ENCODE measurements around the gene DNAI2. TPM values are rescaled to one million over a fixed set of nuclear protein-coding genes. Genes with fewer than 3 reads are reported as not detected.

Gene DNAI2
- total and polyA plus RNA-seq, 4 donors: 4.1 to 14.2 (median 6.7) TPM

DNA sequence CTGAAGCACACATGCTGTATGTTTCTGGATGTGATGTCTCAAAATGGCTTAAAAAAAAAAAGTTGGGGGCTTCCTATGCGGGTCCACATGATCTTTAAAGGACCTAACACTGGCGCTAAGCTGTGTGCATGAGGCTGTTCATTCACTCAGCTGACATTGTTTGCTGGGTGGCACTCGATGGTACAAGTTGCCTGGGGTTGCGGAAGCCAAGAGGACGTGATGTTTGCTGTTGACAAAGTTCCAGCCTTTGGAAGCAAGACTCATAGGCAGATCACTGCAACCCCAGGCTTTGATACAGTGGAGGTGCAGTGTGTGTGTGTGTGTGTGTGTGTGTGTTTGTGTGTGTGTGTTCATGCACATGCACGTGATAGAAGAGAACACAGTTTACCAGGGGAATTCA lies 29.5 kb upstream of the DNAI2 start:
- H3K36me3 ChIP-seq (ENCODE audit: control insufficient read depth in 4 of 4, insufficient read depth in 4 of 4, low read length in 4 of 4): peaks cover 0 to 1% (median 0%) of the 10 kb centered on the region in 4 donors
- WGBS, 2 donors: 69 to 77% methylated on average over 6 of the region's 6 CpGs
- peaks cover 0 to 23% (median 5%) of the 10 kb centered on the region in 5 donors for H3K4me1 ChIP-seq (ENCODE audit: control insufficient read depth in 5 of 5, insufficient read depth in 5 of 5, low read length in 5 of 5)
- H3K9ac ChIP-seq (ENCODE audit: insufficient read depth in 1 of 2, low read length in 2 of 2): no peak overlapping the region
- no peak overlapping the region for H3K27ac ChIP-seq (ENCODE audit: low read depth in 1 of 2, low read length in 1 of 2)
- H3K4me3 ChIP-seq: no peak overlapping the region
- TF ChIP-seq, protein P1, sequence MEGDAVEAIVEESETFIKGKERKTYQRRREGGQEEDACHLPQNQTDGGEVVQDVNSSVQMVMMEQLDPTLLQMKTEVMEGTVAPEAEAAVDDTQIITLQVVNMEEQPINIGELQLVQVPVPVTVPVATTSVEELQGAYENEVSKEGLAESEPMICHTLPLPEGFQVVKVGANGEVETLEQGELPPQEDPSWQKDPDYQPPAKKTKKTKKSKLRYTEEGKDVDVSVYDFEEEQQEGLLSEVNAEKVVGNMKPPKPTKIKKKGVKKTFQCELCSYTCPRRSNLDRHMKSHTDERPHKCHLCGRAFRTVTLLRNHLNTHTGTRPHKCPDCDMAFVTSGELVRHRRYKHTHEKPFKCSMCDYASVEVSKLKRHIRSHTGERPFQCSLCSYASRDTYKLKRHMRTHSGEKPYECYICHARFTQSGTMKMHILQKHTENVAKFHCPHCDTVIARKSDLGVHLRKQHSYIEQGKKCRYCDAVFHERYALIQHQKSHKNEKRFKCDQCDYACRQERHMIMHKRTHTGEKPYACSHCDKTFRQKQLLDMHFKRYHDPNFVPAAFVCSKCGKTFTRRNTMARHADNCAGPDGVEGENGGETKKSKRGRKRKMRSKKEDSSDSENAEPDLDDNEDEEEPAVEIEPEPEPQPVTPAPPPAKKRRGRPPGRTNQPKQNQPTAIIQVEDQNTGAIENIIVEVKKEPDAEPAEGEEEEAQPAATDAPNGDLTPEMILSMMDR (IDR thresholded peaks at IDR 0.05; ENCODE audit: control extremely low read depth, extremely low read depth): no peak
- ATAC-seq (ENCODE audit: insufficient read depth, low FRiP score) (no peak), DNase-seq (peak in 1 of 3 donors; percentile 46)
- H3K27me3 ChIP-seq (ENCODE audit: control insufficient read depth in 3 of 3, insufficient read depth in 3 of 3, low read length in 2 of 3): no peaks in the 10 kb centered on the region
- H3K9me3 ChIP-seq (ENCODE audit: control insufficient read depth in 4 of 4, insufficient read depth in 3 of 4, low read length in 3 of 4): no peaks in the 10 kb centered on the region

DNA sequence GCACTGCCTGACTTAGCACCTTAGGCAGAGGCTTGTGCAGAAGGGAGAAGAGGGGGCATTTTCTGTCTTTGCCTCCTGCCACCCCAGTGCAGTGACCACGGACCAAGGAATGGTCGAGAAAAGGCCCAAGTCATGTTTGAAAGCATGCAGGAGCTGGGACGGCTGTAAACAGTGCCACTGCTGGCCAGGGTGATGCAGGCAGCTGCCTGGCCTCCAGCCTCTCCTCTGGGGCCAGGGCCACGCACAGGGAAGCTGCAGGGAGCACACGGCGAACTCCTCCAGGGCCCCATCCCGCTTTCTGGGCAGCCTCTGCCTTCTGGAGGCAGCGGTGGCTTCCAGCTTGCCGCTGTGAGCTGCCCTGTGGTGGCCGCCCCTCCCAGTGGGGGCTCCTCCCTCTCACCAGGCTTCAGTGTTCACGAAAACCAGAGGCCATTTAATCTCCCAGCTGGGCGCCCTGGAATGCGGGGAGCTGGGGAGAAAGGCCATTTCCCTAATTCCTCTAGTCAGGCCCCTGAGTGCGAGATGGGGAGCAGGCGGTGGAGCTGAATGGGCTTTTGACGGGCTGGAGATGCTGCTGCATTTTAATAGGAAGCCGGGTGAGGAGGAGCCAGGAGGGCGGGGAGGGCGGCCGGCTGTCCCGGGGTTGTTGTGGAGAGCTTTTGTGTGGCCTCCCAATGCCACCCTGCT lies 28.7 kb upstream of the DNAI2 start:
- peaks cover 0 to 1% (median 0%) of the 10 kb centered on the region in 4 donors for H3K36me3 ChIP-seq (ENCODE audit: control insufficient read depth in 4 of 4, insufficient read depth in 4 of 4, low read length in 4 of 4)
- no peak for ATAC-seq (ENCODE audit: insufficient read depth, low FRiP score)
- no peaks in the 10 kb centered on the region for H3K9me3 ChIP-seq (ENCODE audit: control insufficient read depth in 4 of 4, insufficient read depth in 3 of 4, low read length in 3 of 4)
- no peaks in the 10 kb centered on the region for H3K27me3 ChIP-seq (ENCODE audit: control insufficient read depth in 3 of 3, insufficient read depth in 3 of 3, low read length in 2 of 3)
- no peak overlapping the region for H3K27ac ChIP-seq (ENCODE audit: low read depth in 1 of 2, low read length in 1 of 2)
- 80 to 86% methylated on average over 21 of the region's 21 CpGs for WGBS, 2 donors
- DNase-seq: peak; percentile 32 to 52 (median 44)
- H3K9ac ChIP-seq (ENCODE audit: insufficient read depth in 1 of 2, low read length in 2 of 2): no peak overlapping the region
- H3K4me1 ChIP-seq (ENCODE audit: control insufficient read depth in 5 of 5, insufficient read depth in 5 of 5, low read length in 5 of 5): peaks cover 0 to 24% (median 6%) of the 10 kb centered on the region in 5 donors
- no peak overlapping the region for H3K4me3 ChIP-seq
- TF ChIP-seq, protein P1 (IDR thresholded peaks at IDR 0.05; ENCODE audit: control extremely low read depth, extremely low read depth): no peak

DNA sequence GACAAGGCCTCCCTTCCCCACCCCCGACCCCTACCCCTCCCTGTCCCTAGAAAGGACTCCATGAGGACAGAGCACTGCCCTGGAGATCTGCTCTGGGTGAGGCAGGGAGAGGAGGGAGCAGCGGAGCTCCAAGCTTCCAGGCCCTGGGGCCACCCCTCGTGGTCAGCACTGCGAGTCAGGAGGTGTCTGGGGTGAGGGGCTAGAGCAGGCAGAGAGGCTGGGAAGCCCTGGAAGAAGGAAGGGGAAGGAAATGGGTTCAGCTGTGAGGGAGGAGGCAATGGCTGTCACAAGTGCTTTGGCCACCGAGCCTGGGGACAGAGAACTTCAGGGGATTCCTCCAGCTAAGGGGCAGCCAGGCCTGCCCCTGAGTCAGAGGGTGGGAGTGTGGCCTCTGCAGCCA lies 28.2 kb upstream of the DNAI2 start:
- WGBS, 2 donors: 52 to 70% methylated on average over 5 of the region's 5 CpGs
- no peak overlapping the region for H3K9ac ChIP-seq (ENCODE audit: insufficient read depth in 1 of 2, low read length in 2 of 2)

More for the DNA sequence above, 28.2 kb upstream of the DNAI2 start:
- H3K27me3 ChIP-seq (ENCODE audit: control insufficient read depth in 3 of 3, insufficient read depth in 3 of 3, low read length in 2 of 3): peaks cover 0 to under 1% (median 0%) of the 10 kb centered on the region in 3 donors
- peaks cover 1 to 24% (median 6%) of the 10 kb centered on the region in 5 donors for H3K4me1 ChIP-seq (ENCODE audit: control insufficient read depth in 5 of 5, insufficient read depth in 5 of 5, low read length in 5 of 5)
- no peak overlapping the region for H3K4me3 ChIP-seq
- no peaks in the 10 kb centered on the region for H3K9me3 ChIP-seq (ENCODE audit: control insufficient read depth in 4 of 4, insufficient read depth in 3 of 4, low read length in 3 of 4)
- no peak for ATAC-seq (ENCODE audit: insufficient read depth, low FRiP score)
- H3K36me3 ChIP-seq (ENCODE audit: control insufficient read depth in 4 of 4, insufficient read depth in 4 of 4, low read length in 4 of 4): peaks cover 0 to 1% (median 0%) of the 10 kb centered on the region in 4 donors
- TF ChIP-seq, protein P1 (IDR thresholded peaks at IDR 0.05; ENCODE audit: control extremely low read depth, extremely low read depth): no peak
- H3K27ac ChIP-seq (ENCODE audit: low read depth in 1 of 2, low read length in 1 of 2): no peak overlapping the region
- DNase-seq: peak in 1 of 3 donors; percentile 15

All from lung (tissue), 12 donors.